HG03066 (cell line): ENCODE data around the gene MCU.
"Not testable (repeated sequence)": the region's sequence is repeated elsewhere in the genome, so short reads cannot be mapped to it uniquely, and the experiment has no call there.

Experiments used
- ATAC-seq: cut with Tn5 transposase; IDR thresholded peaks from one replicate; pipeline ENCODE4 v1.9.1; 2021; ENCODE audit warnings: low read depth; ENCODE audit not compliant: unreplicated experiment

MCU gene

DNA sequence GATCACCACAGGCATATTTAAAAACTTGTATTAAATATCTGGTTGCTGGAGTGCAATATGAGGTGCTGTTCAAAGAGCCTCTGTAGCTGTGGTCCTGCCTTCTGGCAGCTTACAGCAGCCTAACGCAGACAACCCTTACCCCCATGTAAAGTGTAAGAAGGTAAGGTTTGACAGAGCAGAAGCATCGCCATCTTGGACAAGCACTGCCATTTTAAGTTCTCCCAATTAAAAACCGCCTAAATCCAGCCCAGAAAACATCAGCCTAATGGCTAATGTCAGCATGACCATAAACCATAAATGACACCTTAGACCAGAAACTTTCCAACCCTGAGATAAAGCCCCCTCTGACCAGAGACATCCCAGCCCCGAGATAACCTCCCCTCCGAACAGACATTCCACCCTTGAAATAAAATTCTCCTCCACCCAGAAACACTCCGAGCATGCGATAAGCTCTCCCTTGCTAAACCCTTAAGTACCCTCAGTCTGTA, 196.3 kb downstream of the MCU start:
- no peak for ATAC-seq

DNA sequence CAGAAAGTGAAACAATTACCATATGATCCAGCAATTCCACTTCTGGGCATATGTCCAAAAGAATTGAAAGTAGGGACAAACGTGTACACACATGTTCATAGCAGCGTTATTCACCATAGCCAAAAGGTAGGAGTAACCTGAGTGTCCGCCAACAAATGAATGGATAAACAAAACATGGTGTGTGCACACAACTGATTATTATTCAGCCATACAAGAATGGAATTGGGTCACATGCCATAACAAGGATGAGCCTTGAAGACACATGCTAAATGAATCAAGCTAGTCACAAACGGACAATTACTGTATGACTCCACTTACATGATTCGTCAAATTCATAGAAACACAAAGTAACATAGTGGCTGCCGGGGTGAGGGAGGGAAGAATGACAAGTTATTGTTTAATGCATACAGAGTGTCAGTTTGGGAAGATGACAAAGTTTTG, 197.5 kb downstream of the MCU start:
- no peak for ATAC-seq

DNA sequence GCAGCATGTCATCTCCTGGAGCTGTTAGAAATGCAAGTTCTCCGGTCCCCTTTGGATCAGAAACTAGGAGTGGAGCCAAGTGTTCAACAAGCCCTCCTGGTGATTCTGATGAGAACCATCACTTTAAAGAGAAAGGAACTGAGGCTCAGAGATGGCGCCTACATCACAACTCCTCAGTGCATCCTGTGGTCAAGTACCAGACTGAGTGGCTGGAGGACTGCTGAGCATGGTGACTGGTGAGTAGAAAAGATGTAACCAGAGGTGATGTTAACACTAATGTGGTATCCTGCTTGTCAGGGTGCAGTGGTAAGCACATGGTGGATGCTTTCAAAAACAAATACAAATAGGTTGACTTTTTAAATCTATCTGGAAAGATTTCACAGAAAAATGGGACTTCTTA, 198.1 kb downstream of the MCU start:
- no peak for ATAC-seq

DNA sequence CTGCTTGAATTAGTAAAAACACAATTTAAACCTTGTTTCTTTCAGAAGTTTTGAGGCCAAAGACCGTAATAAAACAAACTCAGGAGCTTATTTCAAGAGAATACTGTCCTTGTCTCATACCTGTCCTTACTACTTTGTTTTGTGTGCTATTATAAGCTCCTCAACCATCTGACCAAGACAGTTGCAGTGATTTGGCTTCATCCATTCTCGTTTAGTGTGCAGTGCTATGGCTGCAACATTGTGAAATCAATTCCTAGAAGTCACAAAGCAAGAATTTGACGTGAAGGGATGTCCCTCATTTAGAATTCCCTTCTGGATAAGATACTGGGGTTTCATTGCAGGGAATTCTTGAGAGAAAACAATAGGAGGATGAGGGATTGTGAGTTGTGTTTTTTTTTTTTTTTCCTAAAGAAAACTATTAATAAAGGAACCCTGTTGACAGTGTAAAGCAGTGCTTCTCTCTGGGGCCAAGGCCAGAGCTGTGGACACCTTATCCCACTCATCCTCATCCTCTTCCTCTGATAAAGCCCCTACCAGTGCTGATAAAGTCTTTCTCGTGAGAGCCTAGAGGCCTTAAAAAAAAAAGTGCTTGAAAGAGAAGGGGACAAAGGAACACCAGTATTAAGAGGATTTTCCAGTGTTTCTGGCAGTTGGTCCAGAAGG, 201.3 kb downstream of the MCU start, which contains the start of gene OIT3:
TSS of gene OIT3 (plus strand) at position 604 of the 663 bp plus-strand sequence. CDS start 60 bp downstream, outside the sequence.
- ATAC-seq, result no peak

DNA sequence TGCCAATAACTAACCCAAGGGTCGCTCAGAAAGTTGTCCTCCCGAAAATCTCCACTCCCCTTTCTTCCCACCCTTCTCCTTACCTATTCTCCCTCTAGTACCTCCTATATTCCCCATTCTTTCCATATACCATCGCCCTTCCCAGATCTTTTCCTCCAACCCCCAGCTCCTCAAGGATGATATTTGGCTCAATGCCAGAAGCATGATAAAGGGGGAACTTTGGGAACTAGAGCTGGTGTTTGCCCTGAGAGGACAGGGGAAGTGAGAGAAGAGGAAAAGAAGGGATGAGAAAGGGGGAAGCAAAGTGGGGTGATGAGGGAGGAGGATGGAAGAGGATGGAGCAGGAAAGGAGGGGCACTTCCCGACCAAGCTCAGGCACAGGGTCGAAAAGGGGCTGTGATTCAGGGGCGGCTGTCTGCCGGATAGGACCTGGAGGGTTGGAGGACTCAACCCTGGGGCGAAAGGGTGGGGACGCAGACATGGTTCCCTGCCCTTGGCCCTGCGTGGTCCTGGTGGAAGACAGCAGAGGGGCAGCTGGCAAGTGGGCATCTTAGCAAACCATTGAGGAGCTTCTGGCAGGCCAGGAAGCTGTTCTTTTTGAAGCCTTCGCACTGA, 203.4 kb downstream of the MCU start:
- ATAC-seq, result no peak

DNA sequence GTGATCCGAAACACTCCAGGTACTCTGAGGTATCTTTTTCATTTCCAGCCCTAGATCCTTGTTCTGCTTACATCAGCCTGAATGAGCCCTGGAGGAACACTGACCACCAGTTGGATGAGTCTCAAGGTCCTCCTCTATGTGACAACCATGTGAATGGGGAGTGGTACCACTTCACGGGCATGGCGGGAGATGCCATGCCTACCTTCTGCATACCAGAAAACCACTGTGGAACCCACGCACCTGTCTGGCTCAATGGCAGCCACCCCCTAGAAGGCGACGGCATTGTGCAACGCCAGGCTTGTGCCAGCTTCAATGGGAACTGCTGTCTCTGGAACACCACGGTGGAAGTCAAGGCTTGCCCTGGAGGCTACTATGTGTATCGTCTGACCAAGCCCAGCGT, 206.7 kb downstream of the MCU start:
- ATAC-seq, result no peak

DNA sequence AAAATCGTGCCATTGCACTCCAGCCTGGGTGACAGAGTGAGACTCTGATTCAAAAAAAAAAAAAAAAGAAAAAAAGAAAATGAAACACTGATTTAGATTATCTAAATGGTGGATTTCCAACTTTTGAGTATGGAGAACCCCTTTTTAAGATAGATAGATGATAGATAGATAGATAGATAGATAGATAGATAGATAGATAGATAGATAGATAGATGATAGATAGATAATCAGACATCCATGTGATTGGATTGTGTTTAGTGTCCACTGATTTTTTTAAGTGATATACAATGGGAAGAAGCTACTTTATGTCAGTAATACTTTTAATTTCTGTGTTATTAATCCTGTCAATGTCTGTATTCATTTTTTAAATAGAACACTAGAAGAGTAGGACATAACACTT, 207.6 kb downstream of the MCU start:
- no peak for ATAC-seq

DNA sequence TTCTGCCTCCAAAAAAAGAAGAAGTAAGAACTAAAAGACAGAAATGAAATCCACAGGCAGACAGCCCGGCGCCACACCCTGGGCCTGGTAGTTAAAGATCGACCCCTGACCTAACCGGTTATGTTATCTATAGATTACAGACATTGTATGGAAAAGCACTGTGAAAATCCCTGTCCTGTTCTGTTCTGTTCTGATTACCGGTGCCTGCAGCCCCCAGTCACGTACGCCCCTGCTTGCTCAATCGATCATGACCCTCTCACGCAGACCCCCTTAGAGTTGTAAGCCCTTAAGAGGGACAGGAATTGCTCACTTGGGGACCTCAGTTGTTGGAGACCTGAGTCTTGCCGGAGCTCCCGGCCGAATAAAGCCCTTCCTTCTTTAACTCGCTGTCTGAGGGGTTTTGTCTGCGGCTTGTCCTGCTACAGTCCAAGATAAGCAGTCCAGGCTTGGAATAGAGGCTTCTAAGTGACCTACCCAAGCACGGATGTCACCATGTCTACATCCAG, 212.1 kb downstream of the MCU start:
- not testable (repeated sequence) for ATAC-seq

DNA sequence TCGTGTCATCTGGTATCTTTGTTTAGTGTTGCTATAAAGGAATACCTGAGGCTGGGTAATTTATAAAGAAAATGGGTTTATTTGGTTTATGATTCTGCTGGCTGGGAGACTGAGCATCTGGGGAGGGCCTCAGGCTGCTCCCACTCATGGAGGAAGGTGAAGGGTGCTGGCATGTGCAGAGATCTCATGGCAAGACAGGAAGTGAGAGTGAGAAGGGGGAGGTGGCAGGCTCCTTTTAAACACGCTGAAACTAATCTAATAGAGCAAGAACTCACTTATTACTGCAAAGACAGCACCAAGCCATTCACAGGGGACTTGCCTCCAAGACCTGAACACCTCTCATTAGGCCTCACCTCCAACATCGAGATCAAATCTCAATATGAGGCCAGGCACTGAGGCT, 212.9 kb downstream of the MCU start:
- no peak for ATAC-seq

DNA sequence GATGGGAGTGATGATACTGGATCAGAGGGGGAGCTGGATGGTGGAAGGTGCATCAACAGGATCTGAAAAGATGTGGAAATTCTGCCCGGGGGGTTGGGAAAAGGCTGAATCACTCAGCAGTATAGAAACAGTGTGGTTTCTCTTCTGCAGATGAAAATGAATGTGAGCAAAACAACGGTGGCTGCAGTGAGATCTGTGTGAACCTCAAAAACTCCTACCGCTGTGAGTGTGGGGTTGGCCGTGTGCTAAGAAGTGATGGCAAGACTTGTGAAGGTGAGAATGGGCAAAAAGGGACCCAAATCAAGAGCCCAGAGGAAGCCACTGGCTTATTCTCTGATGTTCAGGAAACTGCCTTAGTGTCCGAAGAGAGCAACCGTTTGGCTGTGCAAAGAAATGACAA, 214.5 kb downstream of the MCU start:
- ATAC-seq, result no peak

DNA sequence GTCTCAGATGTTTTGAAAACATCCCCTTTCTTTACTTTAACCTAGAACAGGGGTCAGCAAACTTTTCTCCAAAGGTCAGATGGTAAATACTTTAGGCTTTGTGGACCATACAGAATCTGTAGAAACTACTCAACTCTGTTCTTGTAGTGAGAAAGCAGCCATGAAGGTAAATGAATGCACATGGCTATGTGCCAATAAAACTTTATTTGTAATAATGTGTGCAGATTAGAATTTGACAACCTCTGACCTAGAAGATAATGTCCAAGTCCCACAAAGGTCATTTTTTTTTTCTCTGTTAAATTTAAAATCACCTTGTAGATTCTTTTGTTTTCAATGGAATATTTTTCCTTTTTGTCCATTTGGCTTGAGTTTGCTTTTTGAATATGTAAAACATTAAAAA, 218.8 kb downstream of the MCU start:
- ATAC-seq, result no peak

DNA sequence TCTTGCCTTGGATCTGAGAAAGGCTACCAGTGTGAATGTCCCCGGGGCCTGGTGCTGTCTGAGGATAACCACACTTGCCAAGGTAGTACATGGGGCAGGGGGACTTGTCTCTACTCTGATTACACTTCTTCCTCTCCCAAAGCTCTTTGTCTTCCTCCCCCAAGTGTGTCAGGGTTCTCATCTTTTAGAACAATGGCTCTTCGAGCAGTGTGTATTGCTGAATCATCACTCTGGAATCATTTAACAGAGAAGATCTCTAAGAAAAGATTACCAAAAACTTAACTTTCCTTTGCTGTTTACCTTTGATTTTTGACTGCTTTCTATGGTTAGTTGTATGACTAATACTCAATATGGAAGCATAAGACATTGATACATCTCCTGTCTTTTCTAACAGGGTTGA, 219.8 kb downstream of the MCU start:
- no peak for ATAC-seq

DNA sequence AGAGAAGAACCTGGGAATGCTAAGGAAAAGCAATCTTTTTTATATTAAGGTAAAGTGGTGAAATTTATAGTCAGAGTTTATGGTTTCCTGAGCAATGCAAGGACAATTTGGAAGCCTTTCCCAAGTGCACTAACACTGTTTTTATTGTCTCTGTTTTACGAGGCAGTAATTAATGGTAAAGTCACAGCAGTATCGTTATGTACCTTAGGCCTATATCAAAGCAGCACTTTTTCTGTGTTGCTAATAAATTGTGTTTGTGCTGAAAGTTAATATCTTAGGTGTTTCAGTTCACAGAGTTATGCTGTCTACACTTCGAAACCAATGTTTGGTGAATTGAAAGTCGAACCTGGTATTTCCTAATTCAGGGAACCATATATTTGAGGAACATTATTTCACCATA, 220.8 kb downstream of the MCU start:
- no peak for ATAC-seq

DNA sequence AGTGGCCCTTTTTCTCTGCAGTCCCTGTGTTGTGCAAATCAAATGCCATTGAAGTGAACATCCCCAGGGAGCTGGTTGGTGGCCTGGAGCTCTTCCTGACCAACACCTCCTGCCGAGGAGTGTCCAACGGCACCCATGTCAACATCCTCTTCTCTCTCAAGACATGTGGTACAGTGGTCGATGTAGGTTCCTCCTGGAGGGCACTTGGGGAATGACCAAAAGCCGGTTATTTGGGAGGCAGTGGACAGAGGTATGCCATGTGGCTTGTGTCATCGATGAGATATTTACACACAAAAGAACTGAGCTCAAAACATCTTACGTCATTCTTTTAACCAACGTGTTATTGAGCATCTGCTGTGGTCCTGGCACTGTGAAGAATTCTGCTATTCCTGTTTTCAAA, 221.3 kb downstream of the MCU start:
- ATAC-seq, result no peak

DNA sequence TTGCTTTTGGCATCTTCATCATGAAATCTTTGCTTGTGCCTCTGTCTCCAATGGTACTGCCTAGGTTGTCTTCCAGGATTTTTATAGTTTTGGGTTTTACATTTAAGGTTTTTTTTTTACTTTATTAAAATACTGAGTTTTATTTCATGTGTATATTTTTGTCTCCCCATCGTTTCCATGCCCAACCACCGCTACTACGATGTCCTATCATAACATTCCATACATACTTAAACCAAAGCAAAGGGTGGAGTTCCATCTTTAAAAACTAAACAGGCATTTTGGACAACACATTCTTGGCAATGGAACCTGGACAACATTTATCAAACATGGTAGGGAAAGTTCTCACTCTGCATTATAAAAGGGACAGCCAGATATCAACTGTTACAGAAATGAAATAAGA, 225.3 kb downstream of the MCU start:
- ATAC-seq, result not testable (repeated sequence)

DNA sequence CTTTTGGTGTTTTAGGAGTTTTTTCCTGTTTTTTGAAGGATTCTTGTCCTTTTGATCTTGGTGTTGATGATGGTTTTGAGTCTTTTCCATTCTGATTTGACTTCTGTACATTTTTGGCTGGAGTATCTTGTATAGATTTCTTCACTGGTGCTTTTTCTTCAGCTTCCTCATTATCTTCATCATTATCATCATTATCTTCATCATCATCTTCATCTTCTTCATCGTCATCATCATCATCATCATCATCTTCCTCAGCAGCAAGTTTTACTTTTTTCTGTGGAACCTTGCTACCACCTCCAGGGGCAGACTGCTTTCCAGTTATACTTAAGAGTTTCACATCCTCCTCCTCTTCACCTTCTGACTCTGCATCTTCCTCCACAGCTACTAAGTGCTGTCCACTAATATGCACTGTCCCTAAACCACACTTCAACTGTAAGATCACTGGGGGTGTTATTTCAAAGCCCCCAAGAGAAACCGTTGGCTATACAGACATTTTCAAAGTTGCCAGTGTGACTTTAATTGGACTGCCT, 225.9 kb downstream of the MCU start:
- ATAC-seq, result not testable (repeated sequence)

DNA sequence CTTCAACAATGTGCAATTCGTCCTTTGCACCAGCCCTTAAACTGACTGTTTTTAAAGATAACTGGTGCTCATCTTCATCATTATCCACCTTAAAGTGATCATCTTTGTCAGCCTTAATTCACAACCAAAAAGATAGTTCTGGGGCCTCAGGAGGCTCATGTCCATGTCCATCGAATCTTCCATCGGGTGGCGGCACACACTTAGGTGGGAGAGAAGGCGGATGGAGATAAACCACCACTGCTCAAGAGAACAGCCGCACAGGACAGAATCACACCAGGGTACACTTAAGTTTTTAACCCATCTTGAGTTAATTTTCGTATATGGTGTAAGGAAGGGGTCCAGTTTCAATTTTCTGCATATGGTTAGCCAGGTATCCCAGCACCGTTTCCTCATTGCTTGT, 226.4 kb downstream of the MCU start:
- no peak for ATAC-seq

DNA sequence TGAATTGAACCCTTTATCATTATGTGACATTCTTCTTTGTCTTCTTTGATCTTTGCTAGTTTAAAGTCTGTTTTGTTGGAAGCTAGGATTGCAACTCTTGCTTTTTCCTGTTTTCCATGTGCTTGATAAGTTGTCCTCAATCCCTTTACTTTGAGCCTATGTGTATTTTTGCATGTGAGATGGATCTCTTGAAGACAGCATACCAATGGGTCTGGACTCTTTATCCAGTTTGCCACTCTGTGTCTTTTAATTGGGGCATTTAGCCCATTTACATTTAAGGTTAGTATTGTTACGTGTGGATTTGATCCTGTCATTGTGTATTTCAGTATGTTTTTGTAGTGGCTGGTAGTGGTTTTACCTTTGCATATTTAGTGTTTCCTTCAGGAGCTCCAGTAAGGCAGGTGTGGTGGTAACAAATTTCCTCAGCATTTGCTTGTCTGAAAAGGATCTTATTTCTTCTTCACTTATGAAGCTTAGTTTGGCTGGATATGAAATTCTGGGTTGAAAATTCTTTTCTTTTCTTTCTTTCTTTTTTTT, 229.3 kb downstream of the MCU start:
- ATAC-seq, result not testable (repeated sequence)

DNA sequence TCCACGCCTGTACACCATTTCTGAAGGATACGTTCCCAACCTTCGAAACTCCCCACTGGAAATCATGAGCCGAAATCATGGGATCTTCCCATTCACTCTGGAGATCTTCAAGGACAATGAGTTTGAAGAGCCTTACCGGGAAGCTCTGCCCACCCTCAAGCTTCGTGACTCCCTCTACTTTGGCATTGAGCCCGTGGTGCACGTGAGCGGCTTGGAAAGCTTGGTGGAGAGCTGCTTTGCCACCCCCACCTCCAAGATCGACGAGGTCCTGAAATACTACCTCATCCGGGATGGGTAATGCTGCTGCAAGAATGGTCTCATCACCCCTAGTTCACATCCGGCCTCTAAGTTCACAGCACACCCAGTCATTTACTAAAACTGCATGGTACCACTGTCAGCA, 232.4 kb downstream of the MCU start:
- no peak for ATAC-seq

DNA sequence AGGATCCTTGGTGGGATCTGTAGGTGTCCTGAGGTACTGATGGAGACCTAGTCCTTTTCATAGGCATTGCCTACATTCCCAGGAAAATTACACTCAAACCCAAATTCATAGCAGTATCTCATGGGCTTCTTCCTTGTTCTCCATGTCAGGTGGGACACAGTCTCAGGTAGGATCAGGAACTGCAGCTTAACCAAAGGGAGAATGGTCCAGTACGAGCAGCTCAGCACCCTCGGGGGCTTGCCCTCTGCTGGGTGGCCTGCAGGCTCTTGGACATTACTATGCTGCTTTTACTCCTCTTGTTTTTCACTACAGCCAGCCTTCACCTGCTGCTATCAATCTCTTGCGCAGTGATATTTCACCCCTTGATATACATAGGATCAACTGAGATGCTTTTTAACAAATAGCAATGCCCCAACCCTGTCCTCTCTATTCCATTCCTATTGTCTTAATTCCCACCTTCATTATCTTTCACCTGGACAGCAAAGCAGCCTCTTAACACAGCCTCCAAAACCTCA, 234.1 kb downstream of the MCU start:
- no peak for ATAC-seq

DNA sequence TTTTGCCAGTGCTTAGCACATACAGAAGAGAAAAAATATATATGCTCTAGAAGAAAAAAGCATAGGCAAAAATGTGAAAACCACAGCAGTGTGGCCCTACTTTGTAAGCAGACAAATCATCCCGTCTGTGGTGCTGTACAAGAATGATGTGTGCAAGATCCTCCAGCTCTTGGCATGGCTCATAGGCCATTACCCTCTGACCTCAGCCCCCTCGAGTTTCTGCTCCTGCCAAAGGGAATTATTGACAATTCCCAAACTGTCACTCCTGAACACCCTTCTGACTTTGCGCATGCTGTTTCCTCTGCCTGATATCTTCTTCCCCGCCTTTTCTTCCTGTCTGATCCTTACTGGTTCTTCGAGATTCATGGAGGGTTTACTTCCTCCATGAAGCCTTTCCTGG, 235.5 kb downstream of the MCU start:
- no peak for ATAC-seq
